Tongue (tissue), 3 donors: ENCODE data around the gene POC1B. TPM values are rescaled to one million over a fixed set of nuclear protein-coding genes. Genes with fewer than 3 reads are reported as not detected.

Experiments used
- DNase-seq: peaks from one replicate; pipeline ENCODE4 v3.0.0-alpha.2; 2015
- small RNA-seq: library from RNA; depleted of rRNA; stranded (forward); fragments of <200 nt; gene quantifications from one replicate; pipeline ENCODE3, GENCODE V24; 2014; ENCODE audit warnings: low replicate concordance
- total RNA-seq: library from RNA; depleted of rRNA; stranded (reverse); fragments of >200 nt; gene quantifications from one replicate; pipeline ENCODE4 v1.2.3, GENCODE V29; 2014

POC1B gene
- total RNA-seq, 1 donor from 2014 or later, result 17.5 TPM

GRCh38 chr12:89389755-89390661 lies 135.8 kb downstream of the POC1B start:
- DNase-seq, result no peak

- DNase-seq, result no peak
Observed at GRCh38 chr12:89386138-89386537, 139.7 kb downstream of the POC1B start.

- DNase-seq, result peak; percentile 49
Observed at GRCh38 chr12:89384807-89385206, 141.0 kb downstream of the POC1B start.

- DNase-seq, result peak; percentile 70
Observed at GRCh38 chr12:89384050-89384758, 141.6 kb downstream of the POC1B start.

GRCh38 chr12:89383235-89384049 lies 142.4 kb downstream of the POC1B start:
- no peak for DNase-seq

GRCh38 chr12:89382328-89382727 lies 143.5 kb downstream of the POC1B start:
- no peak for DNase-seq

- no peak for DNase-seq
Observed at GRCh38 chr12:89379839-89380467, 145.9 kb downstream of the POC1B start.

- DNase-seq, result no peak
Observed at GRCh38 chr12:89379148-89379838, 146.6 kb downstream of the POC1B start.

GRCh38 chr12:89376844-89377243 lies 149.0 kb downstream of the POC1B start:
- no peak for DNase-seq

- DNase-seq, result no peak
Observed at GRCh38 chr12:89376202-89376529, 149.7 kb downstream of the POC1B start.

- DNase-seq, result peak; percentile 37
Observed at GRCh38 chr12:89373763-89374572, 151.9 kb downstream of the POC1B start.

GRCh38 chr12:89372584-89373370 lies 153.1 kb downstream of the POC1B start:
- no peak for DNase-seq

GRCh38 chr12:89370850-89371249 lies 155.0 kb downstream of the POC1B start:
- no peak for DNase-seq

GRCh38 chr12:89370421-89370831 lies 155.4 kb downstream of the POC1B start:
- DNase-seq, result no peak

Small RNA genes within 50 kb of the gene (small RNA-seq; reads per million reads assigned to genes)
- not detected for gene AC025034.2
- gene POC1B-GALNT4, result not detected

Other genes starting within 250 kb of the POC1B start
- 65.0 TPM for gene DUSP6, start 173.5 kb downstream of the POC1B start, total RNA-seq
- 8.4 TPM for gene GALNT4, start 1.3 kb downstream of the POC1B start, total RNA-seq
- 105 TPM for gene ATP2B1, start 182.8 kb upstream of the POC1B start, total RNA-seq